GM19328 (cell line): Measurements from ENCODE around the gene PCSK7.
"Not testable (repeated sequence)": the region's sequence is repeated elsewhere in the genome, so short reads cannot be mapped to it uniquely, and the experiment has no call there.

Source experiments
- ATAC-seq: cut with Tn5 transposase; IDR thresholded peaks from one replicate; pipeline ENCODE4 v1.9.1; 2021; ENCODE audit warnings: mild to moderate bottlenecking, moderate library complexity; ENCODE audit not compliant: unreplicated experiment

PCSK7 gene

GRCh38 chr11:117183724-117184349 lies 48.0 kb downstream of the PCSK7 start:
- no peak for ATAC-seq

- ATAC-seq: not testable (repeated sequence)
Measured at GRCh38 chr11:117183178-117183577, 48.7 kb downstream of the PCSK7 start.

- ATAC-seq: no peak
Measured at GRCh38 chr11:117182551-117182935, 49.3 kb downstream of the PCSK7 start.

- ATAC-seq: no peak
Measured at GRCh38 chr11:117181586-117182550, 50.0 kb downstream of the PCSK7 start.

- no peak for ATAC-seq
Measured at GRCh38 chr11:117180661-117181585, 51.0 kb downstream of the PCSK7 start.

- no peak for ATAC-seq
Measured at GRCh38 chr11:117180020-117180419, 51.9 kb downstream of the PCSK7 start.

GRCh38 chr11:117179048-117179999 lies 52.5 kb downstream of the PCSK7 start:
- ATAC-seq: no peak

GRCh38 chr11:117178210-117179034 lies 53.5 kb downstream of the PCSK7 start, which contains the start of gene SIDT2:
SIDT2 (plus strand) TSS chr11:117178743; CDS start chr11:117179264, 521 bp downstream.
- peak; percentile 96 for ATAC-seq

GRCh38 chr11:117177534-117178209 lies 54.2 kb downstream of the PCSK7 start:
- ATAC-seq: no peak

- ATAC-seq: no peak
Measured at GRCh38 chr11:117176186-117176585, 55.7 kb downstream of the PCSK7 start.

- ATAC-seq: no peak
Measured at GRCh38 chr11:117175781-117176180, 56.1 kb downstream of the PCSK7 start.

GRCh38 chr11:117175104-117175503 lies 56.8 kb downstream of the PCSK7 start:
- ATAC-seq: no peak

GRCh38 chr11:117172724-117173421 lies 59.0 kb downstream of the PCSK7 start:
- ATAC-seq: no peak

GRCh38 chr11:117171404-117172061 lies 60.3 kb downstream of the PCSK7 start:
- ATAC-seq: no peak

- ATAC-seq: no peak
Measured at GRCh38 chr11:117171007-117171403, 60.9 kb downstream of the PCSK7 start.

- ATAC-seq: no peak
Measured at GRCh38 chr11:117170210-117170609, 61.7 kb downstream of the PCSK7 start.

- no peak for ATAC-seq
Measured at GRCh38 chr11:117169736-117170135, 62.1 kb downstream of the PCSK7 start.
